GM23338 (cell line): ENCODE results near the gene DSCAML1. TPM values are rescaled to one million over a fixed set of nuclear protein-coding genes. Genes with fewer than 3 reads are reported as not detected.

Experiments
- ATAC-seq: fragments of 200-7000 bp; cut with Tn5 transposase; 3 replicates; pipeline ENCODE4 v1.9.1; 2020
- DNase-seq: peaks from one replicate; pipeline ENCODE4 v3.0.0-alpha.2; 2015; ENCODE audit warnings: low spot score
- H2AFZ ChIP-seq: fragments of 200-600 bp; sonication (generic); 2 replicates; pipeline ENCODE4 v1.8.0; 2016; ENCODE audit warnings: antibody characterized with exemption, mild to moderate bottlenecking, moderate library complexity
- H3F3A ChIP-seq: fragments of 200-600 bp; sonication (generic); replicated peaks from 2 replicates; pipeline ENCODE4 v1.8.0; 2017; ENCODE audit warnings: antibody characterized with exemption, mixed run types, low read depth
- H3K27ac ChIP-seq: fragments of 200-600 bp; sonication (generic); 2 replicates; pipeline ENCODE4 v1.6.1; 2016; ENCODE audit warnings: low read depth
- H3K27me3 ChIP-seq: fragments of 200-600 bp; sonication (generic); 2 replicates; pipeline ENCODE4 v1.8.0; 2016; ENCODE audit warnings: mild to moderate bottlenecking, mixed run types, moderate library complexity; ENCODE audit not compliant: insufficient read depth
- H3K36me3 ChIP-seq: fragments of 200-600 bp; sonication (generic); 2 replicates; pipeline ENCODE4 v1.8.0; 2016; ENCODE audit warnings: mild to moderate bottlenecking; ENCODE audit not compliant: insufficient read depth
- H3K4me1 ChIP-seq: fragments of 200-600 bp; sonication (generic); 2 replicates; pipeline ENCODE4 v1.8.0; 2016; ENCODE audit warnings: mild to moderate bottlenecking, moderate library complexity; ENCODE audit not compliant: insufficient read depth
- H3K4me2 ChIP-seq: fragments of 200-600 bp; sonication (generic); 2 replicates; pipeline ENCODE4 v1.7.1; 2017; ENCODE audit warnings: mixed run types
- H3K4me3 ChIP-seq: fragments of 200-600 bp; sonication (generic); 2 replicates; pipeline ENCODE4 v1.6.1; 2016; ENCODE audit warnings: mixed run types
- H3K79me2 ChIP-seq: fragments of 200-600 bp; sonication (generic); replicated peaks from 2 replicates; pipeline ENCODE4 v1.8.0; 2017; ENCODE audit warnings: mild to moderate bottlenecking; ENCODE audit not compliant: insufficient read depth
- H3K9me2 ChIP-seq: fragments of 200-600 bp; sonication (generic); 2 replicates; pipeline ENCODE4 v1.8.0; 2017; ENCODE audit not compliant: insufficient read depth
- H4K20me1 ChIP-seq: fragments of 200-600 bp; sonication (generic); replicated peaks from 2 replicates; pipeline ENCODE4 v1.8.0; 2017; ENCODE audit warnings: mild to moderate bottlenecking; ENCODE audit not compliant: insufficient read depth
- H3K27ac Mint-ChIP-seq: 2 replicates; pipeline ENCODE4 v1.8.0; 2020; ENCODE audit warnings: inconsistent platforms, mild to moderate bottlenecking, moderate library complexity, mixed read lengths
- H3K27me3 Mint-ChIP-seq: 3 replicates; pipeline ENCODE4 v1.8.0; 2022; ENCODE audit warnings: low read depth, mild to moderate bottlenecking, moderate library complexity, mixed read lengths, inconsistent platforms; ENCODE audit not compliant: insufficient read depth, poor library complexity
- H3K36me3 Mint-ChIP-seq: 3 replicates; pipeline ENCODE4 v1.8.0; 2021; ENCODE audit warnings: low read depth, mild to moderate bottlenecking, inconsistent platforms, moderate library complexity, mixed read lengths
- H3K4me1 Mint-ChIP-seq: 3 replicates; pipeline ENCODE4 v1.8.0; 2020; ENCODE audit warnings: mild to moderate bottlenecking, inconsistent platforms, mixed read lengths
- H3K4me3 Mint-ChIP-seq: 3 replicates; pipeline ENCODE4 v1.8.0; 2021; ENCODE audit warnings: moderate library complexity, mild to moderate bottlenecking, inconsistent platforms, mixed read lengths
- H3K9me3 Mint-ChIP-seq: 3 replicates; pipeline ENCODE4 v1.8.0; 2020; ENCODE audit warnings: moderate library complexity, mild to moderate bottlenecking, inconsistent platforms, mixed read lengths
- CREB1 ChIP-seq: fragments of 250-450 bp; sonication (Bioruptor Pico); IDR thresholded peaks from 2 replicates; pipeline ENCODE4 v1.5.0; 2020; ENCODE audit warnings: low read depth, mild to moderate bottlenecking, moderate library complexity
- ETS1 ChIP-seq: IDR thresholded peaks from 2 replicates; pipeline ENCODE4 v1.6.1; 2016; ENCODE audit warnings: antibody characterized with exemption
- EZH2phosphoT487 ChIP-seq: fragments of 200-600 bp; sonication (generic); IDR thresholded peaks from one replicate; pipeline ENCODE4 v1.8.1; 2018; ENCODE audit warnings: antibody characterized with exemption; ENCODE audit not compliant: unreplicated experiment
- JUNB ChIP-seq: IDR thresholded peaks from one replicate; pipeline ENCODE4 v1.6.1; 2016; ENCODE audit warnings: antibody characterized with exemption; ENCODE audit not compliant: unreplicated experiment
- NANOG ChIP-seq: IDR thresholded peaks from 2 replicates; pipeline ENCODE4 v1.6.1; 2016; ENCODE audit warnings: antibody characterized with exemption, borderline replicate concordance
- POLR2AphosphoS5 ChIP-seq: IDR thresholded peaks from 2 replicates; pipeline ENCODE4 v1.6.1; 2016; ENCODE audit warnings: antibody characterized with exemption, low read depth
- REST ChIP-seq: IDR thresholded peaks from one replicate; pipeline ENCODE4 v1.6.1; 2018; ENCODE audit warnings: antibody characterized with exemption; ENCODE audit not compliant: unreplicated experiment
- STAT1 ChIP-seq: IDR thresholded peaks from one replicate; pipeline ENCODE4 v1.6.1; 2016; ENCODE audit warnings: antibody characterized with exemption; ENCODE audit not compliant: unreplicated experiment
- ZNF114 ChIP-seq: fragments of 250-450 bp; sonication (Bioruptor Pico); IDR thresholded peaks from 2 replicates; pipeline ENCODE4 v1.5.0; 2020; ENCODE audit warnings: mild to moderate bottlenecking, moderate library complexity
- ZNF331 ChIP-seq: fragments of 250-450 bp; sonication (Bioruptor Pico); IDR thresholded peaks from 2 replicates; pipeline ENCODE4 v1.5.0; 2020; ENCODE audit warnings: low read depth, mild to moderate bottlenecking, moderate library complexity
- ZNF462 ChIP-seq: fragments of 250-450 bp; sonication (Bioruptor Pico); IDR thresholded peaks from 2 replicates; pipeline ENCODE4 v1.5.0; 2020; ENCODE audit warnings: mild to moderate bottlenecking, moderate library complexity
- polyA plus RNA-seq: library from polyadenylated mRNA; unstranded; fragments of >200 nt; fragmentation: Nextera tagmentation; extraction: Ambion mirVana; gene quantifications from 2 replicates; pipeline ENCODE4 v1.2.1, GENCODE V29; 2016
- total RNA-seq: library from RNA; depleted of rRNA; stranded (reverse); fragments of >200 nt; shearing (Covaris generic); gene quantifications from 2 replicates; pipeline ENCODE4 v1.2.3, GENCODE V29; 2014

DSCAML1 gene
- total and polyA plus RNA-seq, 2 experiments from 2014 or later = 0.17 TPM; not detected in 1

- H3K27ac Mint-ChIP-seq = no peak overlapping the region
- H3K27me3 ChIP-seq = no peaks in the 10 kb centered on the region
- H3K36me3 Mint-ChIP-seq = no peaks in the 10 kb centered on the region
- H3K9me3 Mint-ChIP-seq = no peaks in the 10 kb centered on the region
- H3K4me3 ChIP-seq = no peak overlapping the region
- H3K9me2 ChIP-seq = no peaks in the 10 kb centered on the region
- H4K20me1 ChIP-seq = no peaks in the 10 kb centered on the region
- H3K27ac ChIP-seq = no peak overlapping the region
- peaks cover 10% of the 10 kb centered on the region; the same call in 2 of the 3 replicates for H3K4me1 Mint-ChIP-seq
- peaks cover 22% of the 10 kb centered on the region for H3K27me3 Mint-ChIP-seq
- no peak for TF ChIP-seq JUNB
- TF ChIP-seq POLR2AphosphoS5 = no peak
- TF ChIP-seq STAT1 = no peak
- no peak for TF ChIP-seq CREB1 (CRISPR knock-in tag)
- TF ChIP-seq NANOG = no peak
- TF ChIP-seq EZH2phosphoT487 = no peak
- no peak for TF ChIP-seq ZNF462
- TF ChIP-seq ZNF114 = no peak
- TF ChIP-seq ETS1 = no peak
- TF ChIP-seq ZNF331 (CRISPR knock-in tag) = no peak
- no peak for TF ChIP-seq REST
- H3F3A ChIP-seq = no peaks in the 10 kb centered on the region
- H3K4me2 ChIP-seq = no peak overlapping the region
- H3K4me1 ChIP-seq = no peaks in the 10 kb centered on the region
- H3K79me2 ChIP-seq = no peaks in the 10 kb centered on the region
- no peak overlapping the region for H2AFZ ChIP-seq
- H3K4me3 Mint-ChIP-seq = no peak overlapping the region
- ATAC-seq (no peak), DNase-seq (no peak)
- no peaks in the 10 kb centered on the region for H3K36me3 ChIP-seq
Measured at GRCh38 chr11:117462183-117462863, 334.7 kb downstream of the DSCAML1 start.
